ENCODE data around the gene HABP4. TPM values are rescaled to one million over a fixed set of nuclear protein-coding genes. Genes with fewer than 3 reads are reported as not detected.

The HABP4 gene
- total RNA-seq, 4 donors from 2014 or later = 9.2 to 23.4 (median 14.2) TPM

- DNase-seq (ENCODE audit: low spot score) (no peak), ATAC-seq (ENCODE audit: low FRiP score) (no peak)
- TF ChIP-seq, protein P1, sequence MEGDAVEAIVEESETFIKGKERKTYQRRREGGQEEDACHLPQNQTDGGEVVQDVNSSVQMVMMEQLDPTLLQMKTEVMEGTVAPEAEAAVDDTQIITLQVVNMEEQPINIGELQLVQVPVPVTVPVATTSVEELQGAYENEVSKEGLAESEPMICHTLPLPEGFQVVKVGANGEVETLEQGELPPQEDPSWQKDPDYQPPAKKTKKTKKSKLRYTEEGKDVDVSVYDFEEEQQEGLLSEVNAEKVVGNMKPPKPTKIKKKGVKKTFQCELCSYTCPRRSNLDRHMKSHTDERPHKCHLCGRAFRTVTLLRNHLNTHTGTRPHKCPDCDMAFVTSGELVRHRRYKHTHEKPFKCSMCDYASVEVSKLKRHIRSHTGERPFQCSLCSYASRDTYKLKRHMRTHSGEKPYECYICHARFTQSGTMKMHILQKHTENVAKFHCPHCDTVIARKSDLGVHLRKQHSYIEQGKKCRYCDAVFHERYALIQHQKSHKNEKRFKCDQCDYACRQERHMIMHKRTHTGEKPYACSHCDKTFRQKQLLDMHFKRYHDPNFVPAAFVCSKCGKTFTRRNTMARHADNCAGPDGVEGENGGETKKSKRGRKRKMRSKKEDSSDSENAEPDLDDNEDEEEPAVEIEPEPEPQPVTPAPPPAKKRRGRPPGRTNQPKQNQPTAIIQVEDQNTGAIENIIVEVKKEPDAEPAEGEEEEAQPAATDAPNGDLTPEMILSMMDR (IDR thresholded peaks at IDR 0.05) = no peak
Measured at GRCh38 chr9:96496368-96497116, 46.6 kb downstream of the HABP4 start.

GRCh38 chr9:96497117-96497399 lies 47.1 kb downstream of the HABP4 start:
- ATAC-seq (ENCODE audit: low FRiP score) (no peak), DNase-seq (ENCODE audit: low spot score) (no peak)
- TF ChIP-seq, protein P1 (IDR thresholded peaks at IDR 0.05) = no peak

DNA sequence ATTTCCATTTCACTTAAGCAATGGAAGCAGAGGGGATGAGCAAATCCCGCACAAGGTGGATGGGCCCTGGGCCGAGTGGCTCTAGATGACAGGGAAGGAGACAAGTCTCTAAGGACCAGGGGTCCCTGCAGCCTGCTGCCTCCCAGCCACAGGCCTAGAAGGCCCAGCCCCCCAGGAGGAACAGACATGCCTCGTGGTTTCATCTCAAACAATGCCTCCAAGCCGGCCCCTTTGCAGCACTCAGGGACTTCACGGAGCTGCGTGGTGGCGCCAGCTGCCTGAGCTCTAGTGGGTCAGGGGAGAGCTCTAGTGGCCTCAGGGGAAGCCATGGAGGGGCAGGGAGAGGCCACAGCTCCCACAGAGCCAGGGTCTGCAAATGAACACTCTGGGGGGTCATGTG lies 48.8 kb downstream of the HABP4 start:
- DNase-seq (ENCODE audit: low spot score) (no peak), ATAC-seq (ENCODE audit: low FRiP score) (no peak)
- TF ChIP-seq, protein P1 (IDR thresholded peaks at IDR 0.05) = no peak

GRCh38 chr9:96499257-96499656 lies 49.3 kb downstream of the HABP4 start:
- no peak for DNase-seq (ENCODE audit: low spot score)
- ATAC-seq (ENCODE audit: low FRiP score) = no peak

GRCh38 chr9:96500696-96501632 lies 51.0 kb downstream of the HABP4 start:
- TF ChIP-seq, protein P1 (IDR thresholded peaks at IDR 0.05) = no peak
- ATAC-seq (ENCODE audit: low FRiP score) = no peak
- DNase-seq (ENCODE audit: low spot score) = no peak

More at GRCh38 chr9:96499257-96499656, 49.3 kb downstream of the HABP4 start:
- TF ChIP-seq, protein P1 (IDR thresholded peaks at IDR 0.05) = no peak

GRCh38 chr9:96501633-96502538 lies 51.9 kb downstream of the HABP4 start:
- ATAC-seq (ENCODE audit: low FRiP score) = no peak
- TF ChIP-seq, protein P1 (IDR thresholded peaks at IDR 0.05) = no peak
- DNase-seq (ENCODE audit: low spot score) = no peak

All from omental fat pad (tissue), 4 donors.